ENCODE data around the gene DNAAF1. TPM values are rescaled to one million over a fixed set of nuclear protein-coding genes. Genes with fewer than 3 reads are reported as not detected.

DNAAF1 gene
- total RNA-seq, result not detected in 2 replicates

GRCh38 chr16:84144859-84145639 lies at the start of gene DNAAF1, which contains the start of gene HSDL1:
TSS of gene DNAAF1 (plus strand) at chr16:84145308. CDS start at chr16:84145441, 133 bp downstream.
TSS of gene HSDL1 (minus strand) at chr16:84145177. CDS start at chr16:84131321, 13,856 bp downstream.

GRCh38 chr16:84116720-84117493 lies 28.2 kb upstream of the DNAAF1 start, which contains the start of gene MBTPS1:
TSS of gene MBTPS1 (minus strand) at chr16:84116942. CDS start at chr16:84101783, 15,159 bp downstream.

GRCh38 chr16:84186685-84187437 lies 41.8 kb downstream of the DNAAF1 start, which contains the start of gene TAF1C:
TSS of gene TAF1C (minus strand) at chr16:84187057. CDS start at chr16:84184988, 2,069 bp downstream.

GRCh38 chr16:84190731-84191388 lies 45.8 kb downstream of the DNAAF1 start, which contains the start of gene ADAD2:
TSS of gene ADAD2 (plus strand) at chr16:84191157. CDS start at chr16:84191231, 74 bp downstream.

Other genes with a start within 250 kb of the DNAAF1 start
- gene MLYCD, start 246.2 kb upstream of the DNAAF1 start, total RNA-seq, result 1.2 and 1.4 TPM in 2 replicates
- gene OSGIN1, start 192.1 kb upstream of the DNAAF1 start, total RNA-seq, result 1.2 and 2.1 TPM in 2 replicates
- gene NECAB2, start 177.1 kb upstream of the DNAAF1 start, total RNA-seq, result not detected in 2 replicates
- gene SLC38A8, start 102.5 kb upstream of the DNAAF1 start, total RNA-seq, result not detected in 2 replicates
- 56.5 and 72.5 TPM in 2 replicates for gene MBTPS1, start 28.4 kb upstream of the DNAAF1 start, total RNA-seq
- gene HSDL1, start 131 bp upstream of the DNAAF1 start, total RNA-seq, result 12.0 and 13.5 TPM in 2 replicates
- 9.8 and 18.3 TPM in 2 replicates for gene TAF1C, start 41.7 kb downstream of the DNAAF1 start, total RNA-seq
- not detected in 2 replicates for gene ADAD2, start 45.8 kb downstream of the DNAAF1 start, total RNA-seq
- gene KCNG4, start 94.7 kb downstream of the DNAAF1 start, total RNA-seq, result not detected in 2 replicates
- gene WFDC1, start 149.6 kb downstream of the DNAAF1 start, total RNA-seq, result not detected in 2 replicates
- gene ATP2C2, start 223.2 kb downstream of the DNAAF1 start, total RNA-seq, result 0.70 and 1.4 TPM in 2 replicates

All from hair follicular keratinocyte (primary cell).